Colonic mucosa (tissue), 4 donors: ENCODE results near the gene KLK7. TPM values are rescaled to one million over a fixed set of nuclear protein-coding genes. Genes with fewer than 3 reads are reported as not detected.

ENCODE experiments used
- DNase-seq: peaks from one replicate; pipeline ENCODE4 v3.0.0-alpha.2; 2020
- H3K27ac ChIP-seq: fragments of 200-600 bp; one replicate; pipeline ENCODE4 v1.8.0; 2021
- H3K27me3 ChIP-seq: fragments of 200-600 bp; one replicate; pipeline ENCODE4 v1.8.0; 2021
- H3K36me3 ChIP-seq: fragments of 200-600 bp; one replicate; pipeline ENCODE4 v1.8.0; 2021
- H3K4me1 ChIP-seq: fragments of 200-600 bp; one replicate; pipeline ENCODE4 v1.8.0; 2021; ENCODE audit warnings: mild to moderate bottlenecking
- H3K4me3 ChIP-seq: fragments of 200-600 bp; one replicate; pipeline ENCODE4 v1.8.0; 2021
- H3K9ac ChIP-seq, 2 donors: one replicate each; pipeline ENCODE4 v1.7.0; 2013; ENCODE audit warnings: control low read depth in 2 of 2, low read depth in 2 of 2, low read length in 2 of 2
- H3K9me3 ChIP-seq: fragments of 200-600 bp; one replicate; pipeline ENCODE4 v1.8.0; 2021
- intact Hi-C: fragments of 100-400 bp; cut with DNase I; formaldehyde crosslinking; loops from one replicate; pipeline ENCODE4 v1.14.1; 2022
- total RNA-seq, 2 donors: library from RNA; stranded (reverse); fragmentation: NEBNext Ultra II Directional in 1 of 2; extraction: Animal tissue kit (Norgen Biotek cat#: 25700) in 1 of 2; gene quantifications; one replicate each; pipeline ENCODE4 v1.2.1, GENCODE V29; 2021
- TF ChIP-seq, protein P1 (sequence below): fragments of 200-600 bp; IDR thresholded peaks from one replicate; pipeline ENCODE4 v1.8.0; 2022; ENCODE audit warnings: antibody characterized with exemption, mild to moderate bottlenecking
- donor health status: healthy.
- donor health status: DM: no; HTN: no; CAD: no.
- donor health status: DM: no; HTN: no; CAD: no.

KLK7 gene
- total RNA-seq, 2 donors from 2014 or later = not detected

DNA sequence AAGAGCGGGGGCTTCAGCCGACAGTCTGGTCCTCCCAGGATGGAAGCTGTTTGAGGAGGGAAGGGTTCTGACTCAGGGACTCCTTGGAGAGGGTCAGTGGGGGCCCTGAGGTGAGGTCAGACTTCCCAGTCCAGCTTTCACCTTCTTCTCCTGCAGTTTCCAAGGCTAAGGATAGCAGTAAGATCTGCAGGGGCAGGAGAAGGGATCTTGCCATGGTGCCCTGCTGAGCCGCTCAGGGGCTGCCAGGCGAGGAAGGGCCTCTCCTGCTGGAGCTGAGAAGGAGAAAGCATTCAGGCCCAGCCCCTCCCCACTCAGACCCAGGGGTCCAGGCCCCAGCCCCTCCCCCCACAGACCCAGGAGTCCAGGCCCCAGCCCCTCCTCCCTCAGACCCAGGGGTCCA, 1.5 kb downstream of the KLK7 start:
- Histone ChIP-seq H3K9ac (no peak overlapping the region), H3K36me3 (no peaks in the 10 kb centered on the region), H3K9me3 (no peaks in the 10 kb centered on the region), H3K27ac (no peak overlapping the region), H3K27me3 (no peaks in the 10 kb centered on the region), H3K4me3 (no peak overlapping the region), H3K4me1 (no peaks in the 10 kb centered on the region)
- TF ChIP-seq, protein P1, sequence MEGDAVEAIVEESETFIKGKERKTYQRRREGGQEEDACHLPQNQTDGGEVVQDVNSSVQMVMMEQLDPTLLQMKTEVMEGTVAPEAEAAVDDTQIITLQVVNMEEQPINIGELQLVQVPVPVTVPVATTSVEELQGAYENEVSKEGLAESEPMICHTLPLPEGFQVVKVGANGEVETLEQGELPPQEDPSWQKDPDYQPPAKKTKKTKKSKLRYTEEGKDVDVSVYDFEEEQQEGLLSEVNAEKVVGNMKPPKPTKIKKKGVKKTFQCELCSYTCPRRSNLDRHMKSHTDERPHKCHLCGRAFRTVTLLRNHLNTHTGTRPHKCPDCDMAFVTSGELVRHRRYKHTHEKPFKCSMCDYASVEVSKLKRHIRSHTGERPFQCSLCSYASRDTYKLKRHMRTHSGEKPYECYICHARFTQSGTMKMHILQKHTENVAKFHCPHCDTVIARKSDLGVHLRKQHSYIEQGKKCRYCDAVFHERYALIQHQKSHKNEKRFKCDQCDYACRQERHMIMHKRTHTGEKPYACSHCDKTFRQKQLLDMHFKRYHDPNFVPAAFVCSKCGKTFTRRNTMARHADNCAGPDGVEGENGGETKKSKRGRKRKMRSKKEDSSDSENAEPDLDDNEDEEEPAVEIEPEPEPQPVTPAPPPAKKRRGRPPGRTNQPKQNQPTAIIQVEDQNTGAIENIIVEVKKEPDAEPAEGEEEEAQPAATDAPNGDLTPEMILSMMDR = no peak
- DNase-seq = no peak
- intact Hi-C loops = no loop called here

GRCh38 chr19:50981587-50982146, 2.0 kb downstream of the KLK7 start:
- Histone ChIP-seq H3K9me3 (no peaks in the 10 kb centered on the region), H3K27me3 (no peaks in the 10 kb centered on the region), H3K4me1 (no peaks in the 10 kb centered on the region), H3K27ac (no peak overlapping the region), H3K36me3 (no peaks in the 10 kb centered on the region), H3K9ac (no peak overlapping the region), H3K4me3 (no peak overlapping the region)
- TF ChIP-seq, protein P1 = no peak
- no peak for DNase-seq
- intact Hi-C loops = no loop called here

DNA sequence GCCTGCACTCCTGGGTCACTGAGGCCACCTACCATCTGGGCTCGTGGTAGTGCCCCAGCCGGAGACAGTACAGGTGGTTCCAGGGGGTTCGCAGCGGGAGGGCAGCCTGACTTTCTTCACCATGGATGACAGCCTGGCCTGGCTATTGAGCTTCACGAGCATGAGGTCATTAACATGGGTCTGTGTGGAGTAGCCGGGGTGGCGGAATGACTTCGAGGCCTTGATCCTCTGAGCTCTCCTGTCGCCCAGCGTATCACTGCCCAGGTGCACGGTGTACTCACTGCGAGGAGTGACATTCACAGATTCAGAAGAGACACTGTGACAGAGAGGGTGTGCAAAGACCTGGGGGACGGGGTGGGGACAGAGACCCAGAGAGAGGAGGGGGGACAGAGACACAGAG, 3.5 kb downstream of the KLK7 start:
- Histone ChIP-seq H3K9ac (no peak overlapping the region), H3K36me3 (no peaks in the 10 kb centered on the region), H3K27me3 (no peaks in the 10 kb centered on the region), H3K4me3 (no peak overlapping the region), H3K27ac (no peak overlapping the region), H3K4me1 (no peaks in the 10 kb centered on the region), H3K9me3 (no peaks in the 10 kb centered on the region)
- TF ChIP-seq, protein P1 = no peak
- intact Hi-C loops = no loop called here
- no peak for DNase-seq

GRCh38 chr19:50979758-50980157, 4.0 kb downstream of the KLK7 start:
- intact Hi-C loops = no loop called here
- no peaks in the 10 kb centered on the region for H3K27me3 ChIP-seq

DNA sequence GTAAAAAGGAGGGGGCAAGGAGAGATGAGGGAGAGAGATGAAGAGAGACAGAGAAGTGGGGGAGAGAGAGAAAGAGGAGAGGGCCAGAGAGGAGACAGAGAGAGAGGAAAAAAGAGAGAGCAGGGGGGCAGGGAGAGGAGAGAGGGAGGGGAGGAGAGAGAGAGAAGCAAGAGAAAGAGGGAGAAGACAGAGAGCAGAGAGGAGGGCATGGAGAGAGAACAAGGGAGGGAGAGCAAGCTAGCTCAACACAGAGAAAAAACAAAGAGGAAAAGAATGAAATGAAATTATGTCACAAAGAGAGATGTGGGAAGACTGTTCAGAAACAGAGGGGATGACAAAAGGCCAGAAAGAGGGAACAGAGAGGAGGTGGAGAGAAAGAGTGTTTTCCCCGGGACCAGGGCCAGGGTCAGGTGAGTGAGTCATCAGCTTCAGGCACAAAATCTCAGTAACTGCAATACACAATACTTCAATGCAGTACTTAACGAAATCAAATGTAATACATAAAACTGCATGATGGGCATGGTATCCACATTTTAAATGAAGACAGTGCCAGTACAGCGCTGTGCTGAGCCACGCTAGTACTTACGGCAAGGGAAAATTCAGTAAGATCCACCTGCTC, 4.8 kb downstream of the KLK7 start:
- H3K36me3 ChIP-seq = no peaks in the 10 kb centered on the region
- no peak overlapping the region for H3K9ac ChIP-seq
- no peak overlapping the region for H3K27ac ChIP-seq
- no peaks in the 10 kb centered on the region for H3K27me3 ChIP-seq
- TF ChIP-seq, protein P1 = no peak
- H3K4me1 ChIP-seq = no peaks in the 10 kb centered on the region
- intact Hi-C loops = no loop called here
- no peak overlapping the region for H3K4me3 ChIP-seq
- DNase-seq = no peak
- H3K9me3 ChIP-seq = no peaks in the 10 kb centered on the region

More at GRCh38 chr19:50979758-50980157, 4.0 kb downstream of the KLK7 start:
- DNase-seq = no peak
- Histone ChIP-seq H3K27ac (no peak overlapping the region), H3K9ac (no peak overlapping the region), H3K36me3 (no peaks in the 10 kb centered on the region), H3K9me3 (no peaks in the 10 kb centered on the region), H3K4me1 (no peaks in the 10 kb centered on the region), H3K4me3 (no peak overlapping the region)
- TF ChIP-seq, protein P1 = no peak
